Measurements from ENCODE around the gene FRMD4B.
"Not testable (repeated sequence)": the region's sequence is repeated elsewhere in the genome, so short reads cannot be mapped to it uniquely, and the experiment has no call there.

The FRMD4B gene

GRCh38 chr3:69240651-69241568 lies 145.0 kb downstream of the FRMD4B start:
- DNase-seq: no peak

- no peak for DNase-seq
Measured at GRCh38 chr3:69239063-69239462, 146.8 kb downstream of the FRMD4B start.

GRCh38 chr3:69236812-69237707 lies 148.8 kb downstream of the FRMD4B start:
- no peak for DNase-seq

GRCh38 chr3:69235882-69236281 lies 150.0 kb downstream of the FRMD4B start:
- DNase-seq: no peak

- DNase-seq: not testable (repeated sequence)
Measured at GRCh38 chr3:69235227-69235626, 150.7 kb downstream of the FRMD4B start.

- DNase-seq: no peak
Measured at GRCh38 chr3:69232482-69232881, 153.4 kb downstream of the FRMD4B start.

- no peak for DNase-seq
Measured at GRCh38 chr3:69231929-69232440, 153.9 kb downstream of the FRMD4B start.

- peak in 1 of 2 donors; percentile 30 for DNase-seq
Measured at GRCh38 chr3:69226071-69226470, 159.8 kb downstream of the FRMD4B start.

- DNase-seq: no peak
Measured at GRCh38 chr3:69219101-69219708, 166.7 kb downstream of the FRMD4B start.

GRCh38 chr3:69218079-69218478 lies 167.8 kb downstream of the FRMD4B start:
- DNase-seq: no peak

- no peak for DNase-seq
Measured at GRCh38 chr3:69216981-69217380, 168.9 kb downstream of the FRMD4B start.

GRCh38 chr3:69214241-69214640 lies 171.6 kb downstream of the FRMD4B start:
- DNase-seq: no peak

- DNase-seq: peak; percentile 62 to 92
Measured at GRCh38 chr3:69212411-69213160, 173.3 kb downstream of the FRMD4B start.

- no peak for DNase-seq
Measured at GRCh38 chr3:69210068-69210730, 175.7 kb downstream of the FRMD4B start.

- peak; percentile 49 to 65 for DNase-seq
Measured at GRCh38 chr3:69209413-69209812, 176.5 kb downstream of the FRMD4B start.

GRCh38 chr3:69207031-69207430 lies 178.9 kb downstream of the FRMD4B start:
- DNase-seq: no peak

GRCh38 chr3:69205385-69205784 lies 180.5 kb downstream of the FRMD4B start:
- DNase-seq: no peak

- no peak for DNase-seq
Measured at GRCh38 chr3:69204315-69204957, 181.5 kb downstream of the FRMD4B start.

GRCh38 chr3:69203631-69204314 lies 182.1 kb downstream of the FRMD4B start:
- no peak for DNase-seq

- DNase-seq: no peak
Measured at GRCh38 chr3:69201658-69202057, 184.2 kb downstream of the FRMD4B start.
